KMS-11 (cell line): ENCODE measurements around the gene RSPO1.

Experiments used
- H2AFZ ChIP-seq: fragments of 200-600 bp; sonication (generic); 2 replicates; pipeline ENCODE4 v1.6.1; 2016; ENCODE audit warnings: antibody characterized with exemption, mixed run types, low read depth
- H3K27ac ChIP-seq: fragments of 200-600 bp; sonication (generic); 2 replicates; pipeline ENCODE4 v1.6.1; 2016; ENCODE audit warnings: mild to moderate bottlenecking, mixed run types
- H3K27me3 ChIP-seq: fragments of 200-600 bp; sonication (generic); 2 replicates; pipeline ENCODE4 v1.6.1; 2017; ENCODE audit warnings: mild to moderate bottlenecking, low read depth, mixed run types, moderate library complexity; ENCODE audit not compliant: insufficient read depth
- H3K36me3 ChIP-seq: fragments of 200-600 bp; sonication (generic); 2 replicates; pipeline ENCODE4 v1.6.1; 2017; ENCODE audit warnings: mild to moderate bottlenecking, mixed run types; ENCODE audit not compliant: insufficient read depth
- H3K4me1 ChIP-seq: fragments of 200-600 bp; sonication (generic); 2 replicates; pipeline ENCODE4 v1.6.1; 2016; ENCODE audit warnings: mild to moderate bottlenecking, low read depth, mixed run types; ENCODE audit not compliant: poor library complexity, severe bottlenecking
- H3K4me2 ChIP-seq: fragments of 200-600 bp; sonication (generic); 2 replicates; pipeline ENCODE4 v1.7.0; 2016; ENCODE audit warnings: mild to moderate bottlenecking, mixed run types
- H3K4me3 ChIP-seq: fragments of 200-600 bp; sonication (generic); IDR thresholded peaks from 2 replicates; pipeline ENCODE4 v1.6.1; 2017; ENCODE audit warnings: low read depth, low read length, mixed read lengths; ENCODE audit not compliant: insufficient read depth
- H3K79me2 ChIP-seq: fragments of 200-600 bp; sonication (generic); 2 replicates; pipeline ENCODE4 v1.6.1; 2016; ENCODE audit warnings: low read depth, mixed run types; ENCODE audit not compliant: insufficient read depth
- H3K9ac ChIP-seq: fragments of 200-600 bp; sonication (generic); 2 replicates; pipeline ENCODE4 v1.6.1; 2016; ENCODE audit warnings: mild to moderate bottlenecking, mixed run types
- H4K20me1 ChIP-seq: fragments of 200-600 bp; sonication (generic); 2 replicates; pipeline ENCODE4 v1.6.1; 2016; ENCODE audit warnings: mild to moderate bottlenecking, mixed run types; ENCODE audit not compliant: insufficient read depth
- CTCF ChIP-seq: fragments of 200-600 bp; sonication (generic); conservative IDR thresholded peaks from 2 replicates; pipeline ENCODE4 v1.6.1; 2017; ENCODE audit warnings: low read depth, mild to moderate bottlenecking, antibody characterized with exemption, low read length, moderate library complexity, mixed read lengths

Gene RSPO1

GRCh38 chr1:37658486-37658885 lies 23.8 kb upstream of the RSPO1 start:
- no peak overlapping the region for H3K9ac ChIP-seq
- H2AFZ ChIP-seq: no peak overlapping the region
- no peak for TF ChIP-seq CTCF
- no peak overlapping the region for H3K4me2 ChIP-seq
- H4K20me1 ChIP-seq: no peaks in the 10 kb centered on the region
- H3K79me2 ChIP-seq: no peaks in the 10 kb centered on the region
- H3K4me1 ChIP-seq: no peaks in the 10 kb centered on the region
- no peak overlapping the region for H3K27ac ChIP-seq
- H3K36me3 ChIP-seq: no peaks in the 10 kb centered on the region
- H3K27me3 ChIP-seq: no peaks in the 10 kb centered on the region
- no peak overlapping the region for H3K4me3 ChIP-seq

GRCh38 chr1:37657620-37658412 lies 23.1 kb upstream of the RSPO1 start:
- Histone ChIP-seq H4K20me1 (no peaks in the 10 kb centered on the region), H3K36me3 (no peaks in the 10 kb centered on the region), H2AFZ (no peak overlapping the region), H3K79me2 (no peaks in the 10 kb centered on the region), H3K9ac (no peak overlapping the region), H3K27ac (no peak overlapping the region), H3K4me2 (no peak overlapping the region), H3K27me3 (no peaks in the 10 kb centered on the region), H3K4me1 (no peaks in the 10 kb centered on the region), H3K4me3 (no peak overlapping the region)
- no peak for TF ChIP-seq CTCF

GRCh38 chr1:37656881-37657280 lies 22.2 kb upstream of the RSPO1 start:
- H3K27me3 ChIP-seq: no peaks in the 10 kb centered on the region
- no peaks in the 10 kb centered on the region for H3K4me1 ChIP-seq
- no peak overlapping the region for H3K9ac ChIP-seq
- no peak overlapping the region for H3K4me3 ChIP-seq
- no peaks in the 10 kb centered on the region for H3K36me3 ChIP-seq
- H3K4me2 ChIP-seq: no peak overlapping the region
- H3K27ac ChIP-seq: no peak overlapping the region
- H4K20me1 ChIP-seq: no peaks in the 10 kb centered on the region
- no peak overlapping the region for H2AFZ ChIP-seq
- no peaks in the 10 kb centered on the region for H3K79me2 ChIP-seq
- TF ChIP-seq CTCF: no peak

GRCh38 chr1:37656026-37656425 lies 21.3 kb upstream of the RSPO1 start:
- H3K79me2 ChIP-seq: no peaks in the 10 kb centered on the region
- no peak overlapping the region for H3K4me3 ChIP-seq
- H4K20me1 ChIP-seq: no peaks in the 10 kb centered on the region
- no peaks in the 10 kb centered on the region for H3K27me3 ChIP-seq
- no peaks in the 10 kb centered on the region for H3K36me3 ChIP-seq
- H3K4me2 ChIP-seq: no peak overlapping the region
- no peak overlapping the region for H3K27ac ChIP-seq
- no peaks in the 10 kb centered on the region for H3K4me1 ChIP-seq
- TF ChIP-seq CTCF: no peak
- no peak overlapping the region for H2AFZ ChIP-seq
- no peak overlapping the region for H3K9ac ChIP-seq
